Central memory CD4-positive, alpha-beta T cell (primary cell): ENCODE results near the gene ANAPC13.

Experiments used
- DNase-seq: peaks from one replicate; pipeline ENCODE4 v3.0.0; 2022

ANAPC13 gene

GRCh38 chr3:134449277-134449676 is 36.5 kb downstream of the ANAPC13 start:
- DNase-seq, result no peak

GRCh38 chr3:134448664-134449063 is 37.1 kb downstream of the ANAPC13 start:
- no peak for DNase-seq

- DNase-seq, result no peak
Observed at GRCh38 chr3:134447351-134447750, 38.4 kb downstream of the ANAPC13 start.

- no peak for DNase-seq
Observed at GRCh38 chr3:134446800-134447199, 39.0 kb downstream of the ANAPC13 start.

GRCh38 chr3:134445636-134446035 is 40.1 kb downstream of the ANAPC13 start:
- no peak for DNase-seq

GRCh38 chr3:134445095-134445494 is 40.7 kb downstream of the ANAPC13 start:
- no peak for DNase-seq

- no peak for DNase-seq
Observed at GRCh38 chr3:134441821-134442220, 44.0 kb downstream of the ANAPC13 start.

- DNase-seq, result no peak
Observed at GRCh38 chr3:134441321-134441720, 44.5 kb downstream of the ANAPC13 start.

- no peak for DNase-seq
Observed at GRCh38 chr3:134437211-134437752, 48.5 kb downstream of the ANAPC13 start.

- no peak for DNase-seq
Observed at GRCh38 chr3:134432236-134432635, 53.5 kb downstream of the ANAPC13 start.

GRCh38 chr3:134430950-134431445 is 54.8 kb downstream of the ANAPC13 start:
- DNase-seq, result no peak

GRCh38 chr3:134430174-134430573 is 55.6 kb downstream of the ANAPC13 start:
- no peak for DNase-seq

GRCh38 chr3:134428401-134428800 is 57.4 kb downstream of the ANAPC13 start:
- no peak for DNase-seq
